Tibial nerve (tissue), 4 donors: ENCODE measurements around the gene CNTN5. TPM values are rescaled to one million over a fixed set of nuclear protein-coding genes. Genes with fewer than 3 reads are reported as not detected.

ENCODE experiments used
- DNase-seq, 2 donors: peaks; one replicate each; pipeline ENCODE4 v3.0.0-alpha.2; 2019; ENCODE audit warnings: low spot score in 2 of 2
- H3K27ac ChIP-seq, 4 donors: fragments of 200-600 bp; sonication (generic) in 3 of 4; one replicate each; pipeline ENCODE4 v1.5.1; 2017 to 2019; ENCODE audit warnings: mild to moderate bottlenecking in 1 of 4
- H3K27me3 ChIP-seq, 2 donors: fragments of 200-600 bp; sonication (generic) in 1 of 2; one replicate each; pipeline versions ENCODE4 v1.5.1 to v1.6.0; 2017 to 2019
- H3K36me3 ChIP-seq, 3 donors: fragments of 200-600 bp; sonication (generic); one replicate each; pipeline ENCODE4 v1.5.1; 2018 to 2019
- H3K4me1 ChIP-seq, 4 donors: fragments of 200-600 bp; sonication (generic) in 3 of 4; one replicate each; pipeline ENCODE4 v1.5.1; 2017 to 2019
- H3K4me3 ChIP-seq, 4 donors: fragments of 200-600 bp; sonication (generic) in 3 of 4; one replicate each; pipeline ENCODE4 v1.5.1; 2017 to 2019; ENCODE audit warnings: mild to moderate bottlenecking in 1 of 4, moderate library complexity in 1 of 4
- H3K9me3 ChIP-seq, 4 donors: fragments of 200-600 bp; sonication (generic) in 3 of 4; one replicate each; pipeline ENCODE4 v1.5.1; 2017 to 2019
- EP300 ChIP-seq, 2 donors: sonication (generic); formaldehyde crosslinking; IDR thresholded peaks; one replicate each; pipeline ENCODE4 v1.6.1; 2017; ENCODE audit warnings: antibody characterized with exemption in 2 of 2, mild to moderate bottlenecking in 1 of 2
- POLR2A ChIP-seq, 2 donors: fragments of 450-650 bp; IDR thresholded peaks; one replicate each; pipeline ENCODE4 v1.6.1; 2017; ENCODE audit warnings: antibody characterized with exemption in 2 of 2, mild to moderate bottlenecking in 2 of 2, moderate library complexity in 2 of 2
- WGBS, 2 donors: methylation state at CpG; one replicate each; pipeline ENCODE4 v1.1.5; 2018; 5-methylcytosine and 5-hydroxymethylcytosine counted together
- total RNA-seq, 4 donors: library from RNA; depleted of rRNA; stranded (reverse); fragments of >200 nt; gene quantifications; one replicate each; pipeline ENCODE4 v1.1.0, GENCODE V29; 2016
- TF ChIP-seq, protein P1 (sequence below), 5 experiments: fragments of 200-600 bp in 3 of 5; fragments of 450-650 bp in 2 of 5; sonication (generic) in 3 of 5; IDR thresholded peaks; one replicate each; pipeline ENCODE4 v1.5.1; 2016 to 2019; ENCODE audit warnings: antibody characterized with exemption in 5 of 5, mild to moderate bottlenecking in 3 of 5, moderate library complexity in 2 of 5

CNTN5 gene
- total RNA-seq, 4 donors from 2014 or later, result under 0.01 to 0.22 TPM; not detected in 2

DNA sequence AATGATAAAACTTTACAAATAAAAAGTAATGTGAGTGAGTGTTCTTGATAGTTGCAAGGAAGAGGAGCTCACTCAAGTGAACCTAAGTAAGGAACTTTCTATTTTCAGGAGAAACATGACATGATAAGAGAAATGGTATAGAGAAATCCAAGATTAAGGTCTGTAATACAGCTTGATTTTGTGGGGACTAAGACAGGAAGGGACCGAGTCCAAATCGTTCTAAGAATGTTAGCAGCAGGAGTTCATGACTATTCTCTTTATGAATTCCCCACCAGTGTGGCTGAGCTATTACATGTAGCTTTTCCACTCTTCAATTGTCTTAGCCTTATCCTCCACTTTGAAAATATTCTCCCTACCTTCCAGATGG is 967.7 kb downstream of the CNTN5 start:
- no peaks in the 10 kb centered on the region for H3K4me1 ChIP-seq

GRCh38 chr11:100003985-100004384 is 983.2 kb downstream of the CNTN5 start:
- WGBS, 2 donors, result 77 to 81% methylated on average over 3 of the region's 3 CpGs
- no peak overlapping the region for H3K4me3 ChIP-seq
- TF ChIP-seq POLR2A (IDR thresholded peaks at IDR 0.05) (no peak), EP300 (IDR thresholded peaks at IDR 0.05) (no peak)
- TF ChIP-seq, protein P1, sequence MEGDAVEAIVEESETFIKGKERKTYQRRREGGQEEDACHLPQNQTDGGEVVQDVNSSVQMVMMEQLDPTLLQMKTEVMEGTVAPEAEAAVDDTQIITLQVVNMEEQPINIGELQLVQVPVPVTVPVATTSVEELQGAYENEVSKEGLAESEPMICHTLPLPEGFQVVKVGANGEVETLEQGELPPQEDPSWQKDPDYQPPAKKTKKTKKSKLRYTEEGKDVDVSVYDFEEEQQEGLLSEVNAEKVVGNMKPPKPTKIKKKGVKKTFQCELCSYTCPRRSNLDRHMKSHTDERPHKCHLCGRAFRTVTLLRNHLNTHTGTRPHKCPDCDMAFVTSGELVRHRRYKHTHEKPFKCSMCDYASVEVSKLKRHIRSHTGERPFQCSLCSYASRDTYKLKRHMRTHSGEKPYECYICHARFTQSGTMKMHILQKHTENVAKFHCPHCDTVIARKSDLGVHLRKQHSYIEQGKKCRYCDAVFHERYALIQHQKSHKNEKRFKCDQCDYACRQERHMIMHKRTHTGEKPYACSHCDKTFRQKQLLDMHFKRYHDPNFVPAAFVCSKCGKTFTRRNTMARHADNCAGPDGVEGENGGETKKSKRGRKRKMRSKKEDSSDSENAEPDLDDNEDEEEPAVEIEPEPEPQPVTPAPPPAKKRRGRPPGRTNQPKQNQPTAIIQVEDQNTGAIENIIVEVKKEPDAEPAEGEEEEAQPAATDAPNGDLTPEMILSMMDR (IDR thresholded peaks at IDR 0.05), result no peak
- H3K27me3 ChIP-seq, result no peaks in the 10 kb centered on the region
- no peak for DNase-seq
- H3K9me3 ChIP-seq, result peaks cover 0 to 9% (median 0%) of the 10 kb centered on the region in 4 donors
- no peak overlapping the region for H3K27ac ChIP-seq
- no peaks in the 10 kb centered on the region for H3K36me3 ChIP-seq
- H3K4me1 ChIP-seq, result no peaks in the 10 kb centered on the region

More for the DNA sequence above, 967.7 kb downstream of the CNTN5 start:
- 48 to 53% methylated on average over 2 of the region's 2 CpGs for WGBS, 2 donors
- H3K27ac ChIP-seq, result no peak overlapping the region
- H3K4me3 ChIP-seq, result no peak overlapping the region
- no peak for DNase-seq
- H3K9me3 ChIP-seq, result no peaks in the 10 kb centered on the region
- TF ChIP-seq EP300 (IDR thresholded peaks at IDR 0.05) (no peak), POLR2A (IDR thresholded peaks at IDR 0.05) (no peak)
- TF ChIP-seq, protein P1 (IDR thresholded peaks at IDR 0.05), result no peak
- no peaks in the 10 kb centered on the region for H3K36me3 ChIP-seq
- H3K27me3 ChIP-seq, result no peaks in the 10 kb centered on the region

DNA sequence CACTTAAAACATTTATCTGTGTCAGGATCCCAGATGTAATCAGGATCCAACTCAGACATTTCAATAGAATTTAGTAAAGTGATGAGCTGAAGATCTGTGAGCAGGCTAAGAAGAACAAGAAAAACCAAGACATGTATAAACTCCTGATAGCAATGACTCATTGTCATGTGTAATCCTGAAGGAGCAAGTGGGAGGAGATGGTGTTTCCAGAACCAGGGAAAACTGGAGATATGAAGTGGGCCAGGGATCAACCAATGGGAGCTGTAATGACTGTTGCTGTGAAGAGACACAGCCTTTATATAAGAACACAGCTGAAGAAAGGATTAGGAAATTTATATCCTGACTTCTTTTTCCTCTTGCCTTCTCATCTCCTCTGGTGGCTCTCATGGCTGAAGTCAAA is 983.8 kb downstream of the CNTN5 start:
- DNase-seq, result no peak
- Histone ChIP-seq H3K9me3 (peaks cover 0 to 9% (median 0%) of the 10 kb centered on the region in 4 donors), H3K27me3 (no peaks in the 10 kb centered on the region), H3K36me3 (no peaks in the 10 kb centered on the region), H3K4me3 (no peak overlapping the region), H3K27ac (no peak overlapping the region), H3K4me1 (no peaks in the 10 kb centered on the region)
- TF ChIP-seq EP300 (IDR thresholded peaks at IDR 0.05) (no peak), POLR2A (IDR thresholded peaks at IDR 0.05) (no peak)
- TF ChIP-seq, protein P1 (IDR thresholded peaks at IDR 0.05), result no peak

DNA sequence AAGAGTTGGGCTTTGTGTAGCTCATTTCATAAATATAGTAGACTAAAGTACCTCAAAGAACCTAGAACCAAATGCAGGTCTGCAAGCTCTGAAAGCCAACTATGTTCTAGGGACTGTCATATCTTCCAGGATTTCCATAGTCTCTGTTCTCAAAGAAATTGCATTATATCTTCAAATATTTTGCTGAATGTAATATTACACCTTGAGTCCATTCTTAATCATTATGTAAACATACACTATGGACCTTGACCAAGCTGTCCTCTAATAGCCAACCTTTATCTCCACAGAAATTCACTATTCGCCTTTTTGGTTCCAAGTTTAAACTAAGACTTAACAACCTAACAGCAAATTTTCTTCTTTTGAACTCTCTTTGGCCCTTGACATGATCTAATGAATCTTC is 987.7 kb downstream of the CNTN5 start:
- TF ChIP-seq EP300 (IDR thresholded peaks at IDR 0.05), result no peak
- TF ChIP-seq POLR2A (IDR thresholded peaks at IDR 0.05), result no peak
- TF ChIP-seq, protein P1 (IDR thresholded peaks at IDR 0.05), result no peak
- WGBS, 2 donors, result 93 to 100% methylated on average over 1 of the region's 1 CpG
- Histone ChIP-seq H3K27ac (no peak overlapping the region), H3K36me3 (no peaks in the 10 kb centered on the region), H3K4me1 (no peaks in the 10 kb centered on the region), H3K9me3 (no peaks in the 10 kb centered on the region), H3K27me3 (no peaks in the 10 kb centered on the region), H3K4me3 (no peak overlapping the region)
- DNase-seq, result no peak

DNA sequence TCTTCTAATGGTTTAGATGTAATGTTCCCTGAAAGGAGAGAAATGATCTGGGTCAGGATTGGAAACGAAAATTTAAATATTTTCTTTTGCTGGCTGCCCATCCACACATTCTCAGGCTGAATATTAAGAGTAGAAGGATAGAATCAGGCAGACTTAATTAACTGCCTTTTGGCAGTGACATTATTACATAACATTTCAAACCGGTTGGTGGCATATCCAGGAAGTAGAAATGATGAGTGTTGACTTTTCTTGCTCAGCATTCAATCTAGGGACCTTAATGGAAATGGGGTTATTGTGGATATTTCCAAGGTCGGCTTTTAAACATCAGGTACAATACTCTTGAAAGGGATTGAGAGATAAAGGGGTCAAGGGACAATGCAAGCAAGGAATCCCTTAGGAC is 989.0 kb downstream of the CNTN5 start:
- WGBS, 2 donors, result 51 to 52% methylated on average over 3 of the region's 3 CpGs
- DNase-seq, result no peak
- no peak overlapping the region for H3K4me3 ChIP-seq
- no peaks in the 10 kb centered on the region for H3K36me3 ChIP-seq
- no peaks in the 10 kb centered on the region for H3K27me3 ChIP-seq
- H3K4me1 ChIP-seq, result no peaks in the 10 kb centered on the region
- no peak overlapping the region for H3K27ac ChIP-seq
- TF ChIP-seq, protein P1 (IDR thresholded peaks at IDR 0.05), result no peak
- no peak for TF ChIP-seq EP300 (IDR thresholded peaks at IDR 0.05)
- TF ChIP-seq POLR2A (IDR thresholded peaks at IDR 0.05), result no peak
- no peaks in the 10 kb centered on the region for H3K9me3 ChIP-seq
